Adipocyte (in vitro differentiated cells): ENCODE measurements around the gene RAB21.

Source experiments
- DNase-seq: peaks from one replicate; pipeline ENCODE4 v3.0.0-alpha.2; 2015; ENCODE audit warnings: low read depth
- H3K27me3 ChIP-seq: replicated peaks from 2 replicates; pipeline ENCODE4 v1.7.0; 2013; ENCODE audit warnings: mild to moderate bottlenecking, low read length, moderate library complexity; ENCODE audit not compliant: control insufficient read depth, insufficient read depth
- H3K36me3 ChIP-seq: 2 replicates; pipeline ENCODE4 v1.7.0; 2013; ENCODE audit warnings: low read length, mild to moderate bottlenecking, moderate library complexity; ENCODE audit not compliant: control insufficient read depth, insufficient read depth, severe bottlenecking
- H3K4me1 ChIP-seq: 2 replicates; pipeline ENCODE4 v1.7.0; 2013; ENCODE audit warnings: mild to moderate bottlenecking, low read length, moderate library complexity; ENCODE audit not compliant: control insufficient read depth, insufficient read depth
- H3K4me3 ChIP-seq: 2 replicates; pipeline ENCODE4 v1.7.0; 2013; ENCODE audit warnings: mild to moderate bottlenecking, low read length, moderate library complexity
- H3K9ac ChIP-seq: 2 replicates; pipeline ENCODE4 v1.7.0; 2013; ENCODE audit warnings: mild to moderate bottlenecking, low read length, moderate library complexity
- H3K9me3 ChIP-seq: 2 replicates; pipeline ENCODE4 v1.7.0; 2013; ENCODE audit warnings: mild to moderate bottlenecking, low read length, moderate library complexity; ENCODE audit not compliant: control insufficient read depth

RAB21 gene, protein sequence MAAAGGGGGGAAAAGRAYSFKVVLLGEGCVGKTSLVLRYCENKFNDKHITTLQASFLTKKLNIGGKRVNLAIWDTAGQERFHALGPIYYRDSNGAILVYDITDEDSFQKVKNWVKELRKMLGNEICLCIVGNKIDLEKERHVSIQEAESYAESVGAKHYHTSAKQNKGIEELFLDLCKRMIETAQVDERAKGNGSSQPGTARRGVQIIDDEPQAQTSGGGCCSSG

DNA sequence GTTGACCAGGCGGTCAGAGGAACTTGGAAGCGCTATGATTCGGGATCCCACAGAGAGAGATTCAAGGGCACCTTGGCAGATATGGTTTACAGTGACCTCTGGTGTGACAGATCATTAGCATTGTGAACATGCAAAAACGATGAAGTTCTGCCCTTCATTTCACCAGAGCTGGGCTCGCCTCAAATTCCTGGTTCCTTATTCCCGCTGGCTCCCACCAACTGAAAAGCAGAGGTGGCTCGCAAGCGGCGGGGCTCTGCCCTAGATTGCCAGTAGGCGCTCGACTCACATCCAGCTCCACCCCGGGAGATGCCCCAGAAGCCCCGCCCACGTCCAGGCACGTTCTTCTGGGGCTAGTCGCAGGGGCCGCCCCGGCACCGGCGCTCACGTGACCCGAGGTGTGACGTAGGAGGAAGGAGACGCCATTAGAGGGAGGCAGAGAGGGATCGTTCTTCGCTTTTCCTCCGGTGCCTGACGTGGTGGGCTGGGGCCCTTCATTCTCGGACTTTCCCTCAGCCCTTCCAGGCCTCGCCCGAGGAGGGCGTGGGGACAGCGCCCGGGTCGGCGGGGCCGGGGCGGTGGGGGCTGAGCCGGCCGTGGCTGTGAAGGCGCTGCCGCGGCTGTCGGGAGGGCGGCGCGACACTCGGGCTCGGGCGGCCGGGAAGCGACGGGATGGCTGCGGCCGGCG, at the start of gene RAB21:
Gene RAB21, plus strand, starts transcription at position 403 of the 685 bp plus-strand sequence. Its CDS starts 267 bp downstream, at position 670.
- Histone ChIP-seq H3K4me1 (peaks cover 23% of the 10 kb centered on the region), H3K36me3 (peaks cover 14% of the 10 kb centered on the region), H3K9me3 (peaks cover 13% of the 10 kb centered on the region), H3K27me3 (no peaks in the 10 kb centered on the region), H3K4me3 (peak within 1 kb of the TSS; percentile 92), H3K9ac (peak within 1 kb of the TSS; percentile 90)
- DNase-seq = peak; percentile 100

DNA sequence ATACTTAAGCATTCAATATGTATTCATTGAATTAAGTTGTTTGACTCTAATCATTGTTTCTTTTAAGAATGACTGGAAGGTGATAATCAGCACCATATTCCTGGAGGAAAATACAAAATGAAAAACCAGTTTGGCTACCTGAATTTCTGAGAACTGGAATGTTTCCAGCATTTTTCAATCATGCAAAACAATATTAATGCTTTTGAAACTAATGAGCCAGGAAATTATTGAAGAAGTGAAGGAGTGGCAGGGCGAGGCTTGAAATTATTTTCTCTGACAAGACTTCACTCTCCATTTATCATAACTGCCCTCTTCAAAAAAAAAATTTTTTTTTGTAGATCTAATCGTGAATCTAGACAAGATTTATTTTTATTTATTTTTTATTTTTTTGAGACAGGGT, 49.7 kb upstream of the RAB21 start:
- Histone ChIP-seq H3K9ac (no peak overlapping the region), H3K4me3 (no peak overlapping the region), H3K9me3 (no peaks in the 10 kb centered on the region), H3K4me1 (peaks cover 2% of the 10 kb centered on the region), H3K27me3 (no peaks in the 10 kb centered on the region), H3K36me3 (peaks cover 14% of the 10 kb centered on the region)
- DNase-seq = no peak

DNA sequence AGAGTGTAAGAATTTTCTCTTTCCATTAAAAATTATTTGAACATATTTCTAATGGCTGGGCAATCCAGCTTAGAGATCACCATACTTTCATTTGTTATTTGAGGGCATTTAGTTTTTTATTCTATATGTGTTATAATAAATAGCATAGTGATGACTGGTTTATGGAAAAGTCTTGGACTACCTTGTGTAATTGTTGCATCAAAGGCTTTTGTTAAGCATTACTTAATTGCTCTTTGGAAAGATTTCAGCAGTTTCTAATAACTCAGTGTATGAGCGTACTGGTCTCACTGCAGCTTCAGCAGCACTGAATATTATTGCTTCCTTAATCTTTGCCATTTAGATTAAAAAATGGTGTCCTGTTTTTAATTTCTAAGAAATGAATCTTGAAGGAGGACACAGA, 46.0 kb upstream of the RAB21 start:
- DNase-seq = no peak
- Histone ChIP-seq H3K27me3 (no peaks in the 10 kb centered on the region), H3K9me3 (peaks cover 9% of the 10 kb centered on the region), H3K4me1 (peaks cover 10% of the 10 kb centered on the region), H3K9ac (no peak overlapping the region), H3K4me3 (no peak overlapping the region), H3K36me3 (no peaks in the 10 kb centered on the region)

DNA sequence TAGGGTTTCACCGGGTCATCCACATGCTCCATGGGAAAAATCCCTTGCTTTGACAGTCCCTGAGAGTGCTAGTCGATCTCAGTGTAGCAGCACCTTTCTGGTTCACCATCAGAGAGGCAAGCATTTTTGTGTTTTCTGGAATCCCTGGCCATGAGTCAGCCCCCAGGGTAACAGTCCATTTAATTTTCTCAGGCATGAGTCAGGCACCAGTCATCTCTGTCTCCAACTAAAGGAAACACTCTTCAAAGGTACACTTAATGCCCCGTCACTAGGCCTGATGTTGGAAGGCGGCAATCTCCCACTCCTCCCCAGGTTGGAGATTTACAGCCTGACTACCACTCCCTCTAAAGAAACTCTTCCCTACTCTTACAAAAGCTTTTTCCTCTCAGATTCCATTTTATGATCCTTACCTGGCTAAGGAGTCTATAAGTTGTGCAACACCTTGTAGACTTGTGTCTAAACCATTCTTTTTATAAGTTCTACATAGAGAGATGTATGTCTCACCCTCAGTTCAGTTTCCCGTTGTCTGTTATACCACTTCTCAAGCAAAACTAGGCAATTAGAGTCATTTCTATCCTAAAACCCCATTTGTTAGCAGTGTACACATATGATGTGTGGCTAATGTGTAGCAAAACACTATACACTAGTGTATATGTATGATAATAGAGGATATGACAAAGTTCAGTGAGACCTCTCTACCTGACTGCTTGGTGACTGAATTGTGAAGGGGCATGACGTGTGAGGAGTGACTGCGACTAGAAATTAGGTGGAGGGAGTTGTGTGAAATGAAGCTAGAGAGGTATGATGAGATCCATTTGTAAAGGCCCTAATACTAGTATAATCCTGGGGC, 44.2 kb upstream of the RAB21 start:
- Histone ChIP-seq H3K9ac (no peak overlapping the region), H3K36me3 (no peaks in the 10 kb centered on the region), H3K4me1 (peaks cover 10% of the 10 kb centered on the region), H3K4me3 (no peak overlapping the region), H3K27me3 (no peaks in the 10 kb centered on the region), H3K9me3 (peaks cover 11% of the 10 kb centered on the region)
- peak; percentile 70 for DNase-seq

DNA sequence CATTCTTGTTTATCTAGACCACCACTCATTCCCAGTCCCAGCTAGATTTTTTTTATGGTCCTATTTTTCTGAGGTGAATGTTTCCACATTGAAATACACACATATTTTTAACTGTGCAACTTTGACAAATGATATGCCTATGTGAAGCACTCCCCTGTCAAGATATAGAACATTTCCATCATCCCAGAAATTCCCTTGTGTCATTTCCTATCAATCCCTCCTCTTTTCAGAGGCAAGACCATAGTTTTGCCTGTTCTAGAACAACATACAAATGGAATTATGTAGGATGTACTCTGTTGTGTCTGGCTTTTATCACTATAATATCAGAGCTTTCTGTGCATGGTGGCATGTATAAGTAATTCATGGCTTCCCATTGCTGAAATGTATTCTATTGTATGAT, 36.1 kb upstream of the RAB21 start:
- no peak overlapping the region for H3K4me3 ChIP-seq
- H3K27me3 ChIP-seq = no peaks in the 10 kb centered on the region
- DNase-seq = no peak
- peaks cover 3% of the 10 kb centered on the region for H3K9me3 ChIP-seq
- H3K9ac ChIP-seq = no peak overlapping the region
- no peaks in the 10 kb centered on the region for H3K4me1 ChIP-seq
- no peaks in the 10 kb centered on the region for H3K36me3 ChIP-seq

DNA sequence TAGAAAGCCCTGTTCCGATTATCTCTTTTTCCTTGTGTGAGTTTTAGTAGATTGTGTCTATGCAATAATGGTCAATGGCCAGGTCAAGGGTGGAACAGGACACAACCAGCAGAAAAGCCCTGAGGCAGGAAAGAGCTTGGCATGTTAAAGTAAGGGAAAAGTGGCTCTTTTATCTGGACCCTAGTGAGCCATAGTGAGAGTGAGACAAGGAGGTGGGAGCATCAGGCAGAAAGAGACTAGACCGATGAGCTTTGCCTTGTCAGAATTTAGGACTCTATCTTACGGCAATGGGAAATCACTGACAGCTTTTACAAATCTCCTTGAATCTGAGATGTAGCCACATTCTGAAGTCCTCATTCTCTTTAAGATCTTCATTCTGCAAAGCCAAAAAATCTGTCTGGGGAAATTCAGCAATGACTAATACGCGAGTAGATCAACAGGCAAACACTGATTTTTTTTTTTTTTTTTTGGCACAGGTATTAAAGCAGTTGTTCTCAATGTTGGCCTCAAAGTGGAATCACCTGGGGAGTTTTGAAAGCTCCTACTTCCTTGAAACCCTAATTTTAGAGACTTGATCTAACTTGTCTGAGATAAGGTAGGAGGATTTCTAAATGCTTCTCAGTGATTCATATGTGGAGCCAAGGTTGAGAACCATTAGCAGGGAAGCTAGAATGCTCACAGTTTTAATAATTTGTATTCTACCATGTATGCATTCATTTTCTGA, 34.9 kb upstream of the RAB21 start:
- Histone ChIP-seq H3K9ac (no peak overlapping the region), H3K36me3 (no peaks in the 10 kb centered on the region), H3K9me3 (no peaks in the 10 kb centered on the region), H3K4me1 (no peaks in the 10 kb centered on the region), H3K27me3 (no peaks in the 10 kb centered on the region), H3K4me3 (no peak overlapping the region)
- DNase-seq = no peak

DNA sequence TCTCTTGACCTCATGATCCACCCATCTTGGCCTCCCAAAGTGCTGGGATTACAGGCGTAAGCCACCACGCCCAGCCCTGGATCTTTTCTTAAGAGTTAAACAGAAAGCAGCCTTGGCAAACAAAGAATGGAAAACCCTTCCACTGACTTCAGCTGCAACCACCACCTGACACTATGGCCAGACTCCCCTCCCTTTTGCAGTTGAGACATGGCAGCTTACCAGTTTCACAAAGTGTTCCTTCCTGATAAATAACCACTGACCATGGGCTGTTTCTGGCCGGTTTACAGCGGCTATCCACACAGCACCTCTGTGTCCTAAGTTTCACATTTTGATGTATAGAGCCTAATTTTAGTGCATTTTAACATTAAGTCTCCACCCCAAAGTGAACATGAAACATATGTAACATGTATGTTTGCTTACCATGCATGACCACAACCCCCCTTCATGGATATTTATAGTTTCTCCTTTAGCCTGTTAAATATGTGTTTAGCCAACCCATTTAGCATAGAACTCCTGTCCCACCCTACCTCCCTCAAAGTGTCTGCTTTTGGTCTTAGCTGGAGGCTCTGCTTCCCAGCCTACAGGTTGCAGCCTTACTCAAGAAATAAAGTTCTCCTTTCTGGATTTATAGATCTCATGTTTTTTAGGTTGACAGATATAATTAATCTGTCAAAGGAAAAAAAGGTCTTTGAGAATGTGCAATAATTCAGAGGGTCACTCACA, 32.7 kb upstream of the RAB21 start:
- no peaks in the 10 kb centered on the region for H3K27me3 ChIP-seq
- no peak overlapping the region for H3K4me3 ChIP-seq
- H3K4me1 ChIP-seq = no peaks in the 10 kb centered on the region
- no peaks in the 10 kb centered on the region for H3K36me3 ChIP-seq
- no peak overlapping the region for H3K9ac ChIP-seq
- DNase-seq = no peak
- H3K9me3 ChIP-seq = peaks cover 4% of the 10 kb centered on the region

DNA sequence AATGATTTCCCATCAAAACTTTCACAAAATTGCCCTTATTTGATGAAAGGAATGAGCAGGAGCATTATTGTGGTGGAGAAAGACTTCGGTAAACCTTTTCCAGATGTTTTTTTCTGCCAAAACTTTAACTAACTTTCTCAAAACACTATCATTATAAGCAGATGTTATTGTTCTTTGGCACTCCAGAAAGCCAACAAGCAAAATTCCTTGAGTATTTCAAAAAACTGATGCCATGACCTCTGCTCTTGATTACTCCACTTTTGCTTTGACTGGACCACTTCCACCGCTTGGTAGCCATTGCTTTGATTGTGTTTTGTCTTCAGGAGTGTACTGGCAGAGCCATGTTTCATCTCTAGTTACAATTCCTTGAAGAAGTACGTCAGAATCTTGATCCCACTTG, 29.7 kb upstream of the RAB21 start:
- Histone ChIP-seq H3K36me3 (no peaks in the 10 kb centered on the region), H3K9me3 (peaks cover 4% of the 10 kb centered on the region), H3K9ac (no peak overlapping the region), H3K4me3 (no peak overlapping the region), H3K4me1 (no peaks in the 10 kb centered on the region), H3K27me3 (no peaks in the 10 kb centered on the region)
- DNase-seq = peak; percentile 53

DNA sequence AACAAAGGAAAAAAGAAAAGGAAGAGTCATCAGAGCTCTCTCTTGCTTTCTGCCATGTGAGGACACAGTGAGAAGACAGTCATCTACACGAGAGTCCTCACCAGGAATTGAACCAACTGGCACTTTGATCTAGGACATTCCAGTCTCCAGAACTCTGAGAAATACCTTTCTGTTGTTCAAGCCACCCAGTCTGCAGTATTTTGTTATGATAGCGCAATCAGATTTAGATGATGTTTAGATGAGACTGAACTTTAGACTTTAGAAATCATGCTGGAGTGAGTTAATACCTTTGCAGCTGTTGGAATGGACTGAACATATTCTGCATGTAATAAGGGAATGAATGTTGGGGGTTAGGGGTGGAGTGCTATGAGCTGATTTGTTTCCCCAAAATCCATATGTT, 28.1 kb upstream of the RAB21 start:
- H3K36me3 ChIP-seq = no peaks in the 10 kb centered on the region
- no peaks in the 10 kb centered on the region for H3K4me1 ChIP-seq
- H3K9ac ChIP-seq = no peak overlapping the region
- no peak for DNase-seq
- H3K4me3 ChIP-seq = no peak overlapping the region
- peaks cover 4% of the 10 kb centered on the region for H3K9me3 ChIP-seq
- H3K27me3 ChIP-seq = no peaks in the 10 kb centered on the region

DNA sequence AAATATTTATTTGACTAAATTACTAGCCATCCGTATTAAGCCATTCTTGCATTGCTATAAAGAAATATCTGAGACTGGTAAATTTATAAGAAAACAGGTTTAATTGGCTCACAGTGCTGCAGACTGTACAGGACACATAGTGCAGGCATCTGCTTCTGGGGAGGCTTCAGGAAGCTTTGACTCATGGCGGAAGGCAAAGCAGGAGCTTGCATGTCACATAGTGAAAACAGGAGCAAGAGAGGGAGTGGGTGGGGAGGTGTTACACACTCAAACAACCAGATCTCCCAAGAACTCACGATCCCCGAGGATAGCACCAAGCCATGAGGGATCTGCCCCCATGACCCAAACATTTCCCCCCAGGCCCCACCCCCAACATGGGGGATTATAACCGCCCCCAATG, 26.7 kb upstream of the RAB21 start:
- peaks cover 4% of the 10 kb centered on the region for H3K9me3 ChIP-seq
- no peak for DNase-seq

More for the DNA sequence above, 26.7 kb upstream of the RAB21 start:
- no peak overlapping the region for H3K4me3 ChIP-seq
- no peaks in the 10 kb centered on the region for H3K27me3 ChIP-seq
- H3K4me1 ChIP-seq = no peaks in the 10 kb centered on the region
- no peak overlapping the region for H3K9ac ChIP-seq
- no peaks in the 10 kb centered on the region for H3K36me3 ChIP-seq
